ENCODE measurements around the gene CLEC2D.
"Not testable (repeated sequence)": the region's sequence is repeated elsewhere in the genome, so short reads cannot be mapped to it uniquely, and the experiment has no call there.

Gene CLEC2D

DNA sequence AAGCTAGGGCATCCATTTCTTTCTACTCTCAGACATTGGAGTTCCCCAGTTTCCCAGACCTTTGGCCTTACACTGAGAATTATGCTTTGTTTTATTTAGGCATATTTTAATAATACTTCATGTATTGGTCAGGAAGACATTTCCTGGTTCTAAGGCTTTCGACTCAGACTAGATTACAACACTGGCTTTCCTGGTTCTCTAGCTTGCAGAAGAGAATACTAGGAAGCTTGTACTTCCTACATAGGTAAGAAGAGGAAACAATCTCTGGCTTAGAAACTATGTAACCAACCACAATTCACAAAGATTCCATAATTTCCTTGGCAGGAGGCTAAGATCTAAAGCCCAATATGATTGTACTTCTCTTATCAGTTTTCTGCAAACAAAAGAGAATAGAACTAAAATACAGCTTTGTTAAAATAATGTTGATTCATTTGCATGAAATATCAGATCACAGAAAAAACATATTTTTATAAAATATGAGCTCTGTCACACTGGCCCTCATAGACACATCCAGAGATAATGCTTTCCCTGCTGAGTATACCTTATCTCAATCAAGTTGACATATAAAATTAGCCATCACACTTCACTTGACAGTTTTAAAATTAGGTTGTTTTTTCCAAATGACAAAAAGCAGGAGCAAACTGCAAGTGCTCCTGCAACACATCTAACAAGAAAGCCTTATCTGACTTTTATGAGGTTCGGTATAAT is 30.5 kb downstream of the CLEC2D start:
- DNase-seq (ENCODE audit: low spot score) = no peak

DNA sequence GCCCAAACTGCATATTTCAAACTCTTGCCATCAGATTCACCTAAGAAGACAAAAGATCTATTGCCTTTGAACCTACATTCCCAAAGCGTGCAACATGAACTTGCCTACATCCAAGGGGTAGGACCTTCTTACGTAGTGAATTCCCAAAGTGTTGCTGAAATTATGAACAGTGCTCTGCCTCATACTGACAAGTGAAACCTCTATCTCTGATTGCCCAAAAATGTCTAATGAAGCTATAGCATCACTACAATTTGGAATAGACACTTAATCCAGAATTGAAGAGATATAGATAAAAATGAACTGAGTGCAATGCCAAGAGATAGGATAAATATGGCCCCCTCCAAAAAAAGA is 31.1 kb downstream of the CLEC2D start:
- no peak for DNase-seq (ENCODE audit: low spot score)

DNA sequence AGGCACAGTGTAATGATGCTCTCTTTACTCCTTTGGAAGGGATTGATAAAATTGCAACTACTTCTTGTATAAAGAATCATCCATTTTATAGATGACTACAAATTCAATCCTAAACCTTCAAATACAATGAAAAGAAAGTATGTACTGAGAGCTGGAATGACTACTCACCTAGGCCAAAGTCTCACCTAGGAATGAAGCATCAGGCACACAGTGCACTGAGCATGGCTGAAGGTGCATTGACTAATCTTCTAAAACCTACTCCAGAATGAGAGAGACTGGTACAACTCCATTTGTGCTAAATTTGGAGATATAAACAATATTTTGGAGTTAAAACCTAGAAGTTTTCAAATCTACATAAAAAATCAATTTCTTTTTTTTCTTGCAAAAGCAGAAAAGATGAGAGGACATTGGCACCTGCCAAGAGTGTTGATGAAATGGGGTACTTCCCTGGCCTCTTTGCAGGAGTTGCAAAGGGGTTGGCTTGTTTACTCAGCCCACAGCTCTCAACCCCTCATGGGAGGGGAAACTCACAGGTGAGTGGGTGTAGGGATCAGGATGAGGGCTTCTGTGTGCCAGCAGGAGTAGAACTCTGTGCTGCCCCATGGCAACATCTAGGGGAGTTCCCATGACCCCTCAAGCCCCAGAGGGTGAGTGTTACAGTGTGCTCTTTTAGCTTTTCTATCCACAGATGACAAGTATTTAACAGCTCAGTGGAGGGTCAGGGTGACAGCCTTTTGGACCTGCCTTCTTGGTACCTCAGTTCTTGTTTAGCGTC is 32.1 kb downstream of the CLEC2D start:
- DNase-seq (ENCODE audit: low spot score) = peak; percentile 20

DNA sequence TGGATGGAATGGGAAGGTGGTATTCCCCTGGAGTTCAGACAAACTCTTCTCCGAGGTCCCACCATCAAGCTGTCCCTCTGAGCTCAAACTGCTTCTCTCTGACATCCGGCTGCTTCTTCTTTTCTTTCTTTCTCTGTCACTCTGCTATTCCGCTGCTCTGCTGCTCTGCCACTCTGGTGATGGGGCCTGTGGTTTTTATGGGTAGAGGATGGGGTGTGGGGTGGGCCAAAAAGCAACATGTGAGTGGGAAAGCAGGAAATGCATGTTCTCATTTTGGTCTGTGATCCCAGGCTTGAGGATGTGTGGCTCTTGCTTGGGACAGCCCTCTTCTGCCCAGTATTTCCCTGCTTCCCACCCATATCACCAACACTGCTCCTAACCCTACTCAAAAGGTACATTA is 32.7 kb downstream of the CLEC2D start:
- peak; percentile 69 for DNase-seq (ENCODE audit: low spot score)

DNA sequence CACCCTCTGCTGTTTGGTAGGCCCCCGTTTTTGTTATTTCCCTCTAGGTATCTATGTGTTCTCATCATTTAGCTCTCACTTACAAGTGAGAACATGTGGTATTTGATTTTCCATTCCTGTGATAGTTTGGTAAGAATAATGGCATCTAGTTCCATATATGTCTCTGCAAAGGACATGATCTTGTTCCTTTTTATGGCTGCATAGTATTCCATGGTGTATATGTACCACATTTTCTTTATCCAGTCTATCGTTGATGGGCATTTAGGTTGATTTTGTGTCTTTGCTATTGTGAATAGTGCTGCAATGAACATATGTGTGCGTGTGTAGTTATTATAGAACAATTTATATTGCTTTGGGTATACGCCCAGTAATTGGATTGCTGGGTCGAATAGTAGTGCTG is 35.0 kb downstream of the CLEC2D start:
- not testable (repeated sequence) for DNase-seq (ENCODE audit: low spot score)

DNA sequence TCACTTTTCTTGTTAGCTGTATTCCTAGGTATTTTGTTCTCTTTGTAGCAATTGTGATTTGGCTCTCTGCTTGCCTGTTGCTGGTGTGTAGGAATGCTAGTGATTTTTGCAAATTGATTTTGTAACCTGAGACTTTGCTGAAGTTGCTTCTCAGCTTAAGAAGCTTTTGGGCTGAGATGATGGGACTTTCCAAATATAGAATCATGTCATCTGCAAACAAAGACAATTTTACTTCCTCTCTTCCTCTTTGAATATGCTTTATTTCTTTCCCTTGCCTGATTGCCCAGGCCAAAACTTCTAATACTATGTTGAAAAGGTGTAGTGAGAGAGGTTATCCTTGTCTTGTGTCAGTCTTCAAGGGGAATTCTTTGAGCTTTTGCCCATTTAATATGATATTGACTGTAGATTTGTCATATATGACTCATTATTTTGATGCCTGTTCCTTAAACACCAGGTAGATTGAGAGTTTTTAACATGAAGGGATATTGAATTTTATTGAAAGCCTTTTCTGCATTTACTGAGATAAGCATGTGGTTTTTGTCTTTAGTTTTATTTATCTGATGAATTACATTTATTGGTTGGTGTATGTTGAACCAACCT is 36.7 kb downstream of the CLEC2D start:
- no peak for DNase-seq (ENCODE audit: low spot score)

DNA sequence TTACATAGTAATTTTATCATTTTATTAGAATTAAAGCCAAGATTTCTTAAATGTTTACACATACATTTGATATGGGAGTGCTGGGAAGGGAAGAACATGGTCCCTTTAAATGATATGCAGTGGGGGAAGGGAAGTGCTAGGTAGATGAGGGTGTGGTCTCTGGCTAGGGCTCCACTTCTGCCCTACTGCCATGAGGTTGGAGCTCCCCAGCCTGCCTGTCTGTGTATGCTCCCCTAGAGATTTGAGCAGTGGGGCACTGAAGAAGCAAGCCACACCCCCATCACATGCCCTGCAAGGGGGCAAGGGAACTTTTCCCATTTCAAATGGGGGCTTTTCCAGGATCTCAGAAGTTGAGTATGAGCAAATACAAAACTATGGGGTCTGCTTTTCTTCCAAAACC is 37.8 kb downstream of the CLEC2D start:
- DNase-seq (ENCODE audit: low spot score) = no peak

DNA sequence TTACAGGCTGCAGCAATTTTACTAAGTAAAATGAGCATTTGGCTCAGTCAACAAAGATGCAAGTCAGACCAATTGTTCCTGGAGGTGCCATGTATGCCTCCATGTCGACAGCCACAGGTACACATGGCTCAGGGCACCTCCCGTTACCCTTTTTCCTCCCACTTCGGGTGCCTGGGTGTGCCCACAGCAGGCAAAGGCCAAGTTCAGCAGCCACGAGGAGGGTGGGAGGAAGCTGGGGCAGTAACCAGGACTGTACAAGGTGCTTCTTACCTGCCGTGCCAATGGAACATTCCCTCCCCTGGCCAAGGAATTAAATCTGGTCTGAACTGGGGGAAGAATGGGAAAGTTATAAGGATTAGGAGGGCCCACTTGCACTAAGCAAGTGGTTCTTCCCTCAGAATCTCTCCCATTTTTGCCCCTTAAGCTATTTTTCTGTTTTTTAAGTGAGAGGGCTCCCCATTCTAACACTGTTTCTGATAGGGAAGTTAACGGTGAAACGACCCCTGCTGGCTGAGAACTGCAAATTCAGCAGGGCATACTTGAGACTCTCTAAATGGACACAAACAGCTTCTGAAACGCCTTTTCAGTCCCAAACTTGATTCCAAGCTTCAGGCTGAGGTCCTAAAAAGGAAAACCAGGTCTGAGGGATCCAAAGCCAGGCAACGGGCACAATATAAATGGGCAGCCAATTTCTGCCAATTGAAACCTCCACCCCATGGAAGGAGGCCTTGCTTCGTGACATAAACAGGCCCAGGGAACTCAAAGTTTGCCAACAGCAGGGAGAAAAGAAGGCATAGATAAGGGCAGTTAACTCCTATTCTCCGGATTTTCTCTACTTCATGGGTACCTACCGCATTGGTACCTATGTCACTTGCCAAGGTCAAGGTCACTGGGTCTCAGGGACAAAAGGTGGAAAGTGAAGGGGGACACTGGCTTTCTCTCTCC is 38.6 kb downstream of the CLEC2D start:
- DNase-seq (ENCODE audit: low spot score) = peak; percentile 75

DNA sequence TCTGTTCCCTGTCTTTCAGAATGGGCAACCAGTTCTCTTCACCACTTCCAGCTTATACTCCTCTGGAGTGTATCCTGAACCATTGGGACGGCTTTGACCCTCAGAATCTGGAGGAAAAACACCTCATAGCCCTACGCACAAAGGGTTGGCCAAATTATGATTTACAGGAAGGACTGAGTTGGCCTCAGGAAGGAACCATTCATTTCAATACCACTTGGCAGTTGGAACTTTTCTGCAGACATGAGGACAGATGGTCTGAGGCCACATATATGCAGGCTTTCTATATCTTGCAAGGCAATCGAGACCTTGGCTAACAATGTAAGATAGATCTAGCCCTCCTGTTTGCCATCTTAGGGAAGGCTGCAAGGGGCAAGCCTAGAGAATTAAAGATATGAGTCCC is 39.3 kb downstream of the CLEC2D start:
- DNase-seq (ENCODE audit: low spot score) = no peak

DNA sequence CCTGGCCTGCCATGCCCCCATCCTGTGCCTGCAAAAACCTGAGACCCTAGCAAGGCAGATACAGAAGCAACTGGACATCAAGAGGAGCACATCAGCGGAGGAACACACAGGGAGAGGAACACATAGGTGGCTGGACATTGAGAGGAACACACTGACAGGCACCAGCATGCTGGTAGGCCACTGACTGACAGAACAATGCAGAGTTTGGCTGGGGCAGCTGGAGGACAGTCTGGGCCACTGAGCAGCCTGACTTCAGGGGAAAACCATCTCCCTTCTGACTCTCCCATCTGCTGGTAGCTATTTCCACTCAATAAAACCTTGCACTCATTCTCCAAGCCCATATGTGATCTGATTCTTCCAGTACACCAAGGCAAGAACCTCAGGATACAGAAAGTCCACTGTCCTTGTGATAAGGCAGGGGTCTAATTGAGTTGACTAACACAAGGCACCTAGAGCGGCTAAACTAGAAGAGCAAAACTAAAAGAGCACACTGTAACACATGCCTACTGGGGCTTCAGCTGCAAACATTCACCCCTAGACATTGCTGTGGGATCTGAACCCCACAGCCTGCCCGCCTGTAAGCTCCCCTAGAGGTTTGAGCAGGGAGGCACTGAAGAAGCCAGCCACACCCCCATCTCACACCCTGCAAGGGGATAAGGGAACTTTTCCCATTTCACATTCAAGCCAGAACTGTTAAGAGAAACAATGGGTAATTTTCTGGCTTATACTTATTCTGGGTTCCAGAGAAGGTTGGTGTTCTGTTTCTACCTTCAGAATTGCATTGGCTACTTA is 41.3 kb downstream of the CLEC2D start:
- no peak for DNase-seq (ENCODE audit: low spot score)

DNA sequence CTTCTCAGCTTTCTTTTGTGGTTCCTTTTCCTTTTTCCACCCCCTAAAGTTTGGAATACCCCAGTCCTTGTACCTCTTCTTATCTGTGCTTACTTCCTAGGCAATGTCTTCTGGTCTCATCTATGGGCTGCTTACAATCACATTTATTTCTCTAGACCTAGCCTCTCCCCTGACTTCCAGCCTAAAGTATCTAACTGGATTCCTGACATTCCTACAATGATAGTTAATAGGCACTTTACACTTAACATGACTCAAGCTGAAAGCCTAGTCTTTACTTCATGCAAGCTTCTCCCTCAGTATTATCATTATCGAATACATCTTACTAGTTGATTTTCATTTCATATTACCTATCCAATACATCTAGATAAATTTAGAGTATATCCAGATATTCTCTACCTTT is 42.2 kb downstream of the CLEC2D start:
- no peak for DNase-seq (ENCODE audit: low spot score)

DNA sequence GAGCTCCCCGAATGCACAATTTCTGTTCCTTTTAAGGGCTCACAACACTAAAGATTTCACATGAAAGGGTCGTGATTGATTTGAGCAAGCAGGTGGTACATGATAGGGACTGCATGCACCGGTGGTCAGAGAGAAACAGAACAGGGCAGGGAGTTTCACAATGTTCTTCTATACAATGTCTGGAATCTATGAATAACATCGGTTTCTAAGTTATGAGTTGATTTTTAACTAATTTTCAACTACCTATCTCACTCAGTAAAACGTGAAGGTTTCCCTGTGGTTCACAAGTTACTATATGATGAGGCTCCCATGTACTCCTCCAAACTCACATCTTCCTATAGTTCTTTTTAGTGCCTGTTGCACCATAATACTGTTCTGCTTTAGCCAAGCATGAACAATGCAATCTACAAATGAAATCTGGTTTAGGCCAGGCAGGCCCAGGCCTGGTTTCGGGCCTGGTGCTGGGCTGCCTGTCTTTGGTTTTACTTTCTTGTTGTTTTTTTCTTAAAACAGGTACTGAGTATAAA is 43.6 kb downstream of the CLEC2D start:
- DNase-seq (ENCODE audit: low spot score) = not testable (repeated sequence)

DNA sequence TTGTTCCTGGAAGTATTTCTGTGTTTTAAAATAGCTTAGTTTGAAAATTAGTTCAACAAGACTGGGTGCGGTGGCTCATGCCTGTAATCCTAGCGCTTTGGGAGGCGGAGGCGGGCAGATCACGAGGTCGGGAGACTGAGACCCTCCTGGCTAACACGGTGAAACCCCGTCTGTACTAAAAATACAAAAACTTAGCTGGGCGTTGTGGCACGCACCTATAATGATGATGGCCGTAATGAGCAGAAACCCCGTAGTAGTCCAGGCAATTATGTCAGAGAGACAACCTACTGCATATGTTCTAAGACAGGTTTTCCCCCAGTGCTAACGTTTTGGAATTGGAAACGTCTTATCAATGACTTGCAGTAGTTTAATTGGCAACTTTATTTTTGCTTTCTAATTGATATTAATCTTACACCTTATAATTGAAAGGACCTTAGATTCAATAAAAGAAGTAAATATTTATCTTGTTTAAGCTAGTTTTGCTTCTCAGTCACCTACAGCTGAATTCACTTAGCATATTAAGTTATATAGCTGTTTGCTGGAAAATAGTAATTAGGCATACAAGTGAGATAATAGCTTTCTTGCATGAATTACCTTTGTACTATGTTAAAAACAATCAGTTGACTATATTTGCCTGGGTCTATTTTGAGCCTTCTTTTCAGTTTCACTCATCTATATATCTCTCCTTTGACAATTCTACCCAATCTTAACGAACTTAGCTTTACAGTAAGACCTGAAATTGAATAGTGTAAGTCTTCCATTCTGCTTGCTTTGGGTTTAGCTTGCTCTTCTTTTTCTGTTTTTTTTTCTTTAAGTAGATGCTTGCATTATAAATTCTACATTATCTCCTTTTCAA is 47.8 kb downstream of the CLEC2D start:
- no peak for DNase-seq (ENCODE audit: low spot score)

DNA sequence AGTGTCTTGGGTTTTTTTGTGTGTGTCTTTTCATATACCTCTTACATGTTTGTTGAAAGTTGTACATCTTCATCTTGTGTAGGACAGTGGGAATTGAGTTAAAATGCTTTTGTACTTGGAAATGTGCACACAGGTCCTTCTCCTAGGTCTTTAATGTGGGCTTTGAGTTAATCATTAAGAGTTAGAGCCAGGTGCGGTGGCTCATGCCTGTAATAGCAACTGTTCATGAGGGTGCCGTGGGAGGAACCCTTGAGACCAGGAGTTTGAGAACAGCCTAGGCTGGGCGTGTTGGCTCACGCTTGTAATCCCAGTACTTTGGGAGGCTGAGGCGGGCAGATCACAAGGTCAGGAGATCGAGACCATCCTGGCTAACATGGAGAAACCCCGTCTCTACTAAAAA is 49.5 kb downstream of the CLEC2D start:
- DNase-seq (ENCODE audit: low spot score) = no peak

DNA sequence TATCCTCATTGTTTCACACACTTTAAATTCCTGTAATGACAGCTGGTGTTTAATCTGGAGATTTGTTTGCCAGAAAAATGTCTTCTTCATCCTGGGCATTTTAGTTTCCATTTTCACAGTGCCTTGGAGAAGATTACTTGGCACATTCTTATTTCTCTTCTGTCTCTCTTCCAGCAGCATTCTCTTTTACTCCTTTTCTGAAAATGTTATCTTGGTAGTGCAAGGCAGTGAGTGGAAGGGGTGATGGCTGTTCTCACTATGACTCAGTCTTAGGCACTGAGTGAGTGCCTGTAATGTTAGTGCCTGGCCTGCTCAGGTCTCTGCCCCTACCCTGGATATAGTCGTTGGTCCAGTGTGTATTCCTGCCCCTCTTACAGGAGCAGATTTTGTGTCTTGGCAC is 50.3 kb downstream of the CLEC2D start:
- DNase-seq (ENCODE audit: low spot score) = no peak

DNA sequence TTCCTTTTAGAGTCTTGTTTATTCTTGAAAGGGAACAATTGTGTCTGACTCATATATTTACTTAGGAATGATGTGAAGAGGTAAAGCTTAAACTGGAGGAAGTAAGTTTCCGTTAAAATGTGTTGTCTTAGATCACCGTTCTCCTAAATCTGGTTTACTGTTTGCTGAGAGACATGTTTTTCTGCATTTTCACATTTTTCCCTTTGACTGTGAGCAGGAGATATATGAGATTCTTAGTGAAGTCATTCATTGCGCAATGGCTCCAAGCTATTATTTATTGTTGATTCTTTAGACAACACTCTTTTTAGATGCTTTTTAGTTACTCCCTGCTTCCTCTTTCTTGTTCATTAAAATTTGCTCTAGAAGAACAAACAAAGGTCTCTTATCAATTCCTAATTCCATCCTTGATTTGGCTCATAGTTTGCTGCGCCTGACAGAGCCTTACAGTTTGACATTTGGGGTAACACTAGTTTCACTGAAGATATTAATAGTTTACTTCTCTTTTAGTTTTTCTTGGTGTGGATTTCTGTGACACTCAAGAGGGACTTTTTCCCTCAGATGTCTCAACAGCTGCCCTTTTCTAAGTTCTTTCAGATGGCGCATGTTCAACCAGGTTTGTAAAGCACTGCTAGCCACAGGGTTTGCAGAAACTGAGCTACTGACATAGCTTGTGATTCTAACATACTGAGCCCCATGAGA is 52.0 kb downstream of the CLEC2D start:
- DNase-seq (ENCODE audit: low spot score) = no peak

DNA sequence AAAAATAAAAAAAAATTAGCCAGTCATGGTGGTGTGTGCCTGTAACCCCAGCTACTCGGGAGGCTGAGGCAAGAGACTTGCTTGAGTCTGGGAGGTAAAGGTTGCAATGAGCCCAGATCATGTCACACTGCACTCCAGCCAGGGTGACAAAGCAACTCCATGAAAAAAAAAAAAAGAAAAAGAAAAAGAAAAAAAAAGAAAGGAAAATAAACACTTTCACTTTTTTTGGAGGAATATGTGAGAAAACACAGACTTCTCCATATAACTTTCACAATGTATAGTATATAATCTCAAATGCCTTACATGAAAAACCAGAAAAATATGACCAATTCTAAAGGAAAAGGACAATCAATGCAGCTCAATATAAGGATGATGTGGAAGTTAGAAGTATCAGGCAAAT is 54.5 kb downstream of the CLEC2D start:
- no peak for DNase-seq (ENCODE audit: low spot score)

DNA sequence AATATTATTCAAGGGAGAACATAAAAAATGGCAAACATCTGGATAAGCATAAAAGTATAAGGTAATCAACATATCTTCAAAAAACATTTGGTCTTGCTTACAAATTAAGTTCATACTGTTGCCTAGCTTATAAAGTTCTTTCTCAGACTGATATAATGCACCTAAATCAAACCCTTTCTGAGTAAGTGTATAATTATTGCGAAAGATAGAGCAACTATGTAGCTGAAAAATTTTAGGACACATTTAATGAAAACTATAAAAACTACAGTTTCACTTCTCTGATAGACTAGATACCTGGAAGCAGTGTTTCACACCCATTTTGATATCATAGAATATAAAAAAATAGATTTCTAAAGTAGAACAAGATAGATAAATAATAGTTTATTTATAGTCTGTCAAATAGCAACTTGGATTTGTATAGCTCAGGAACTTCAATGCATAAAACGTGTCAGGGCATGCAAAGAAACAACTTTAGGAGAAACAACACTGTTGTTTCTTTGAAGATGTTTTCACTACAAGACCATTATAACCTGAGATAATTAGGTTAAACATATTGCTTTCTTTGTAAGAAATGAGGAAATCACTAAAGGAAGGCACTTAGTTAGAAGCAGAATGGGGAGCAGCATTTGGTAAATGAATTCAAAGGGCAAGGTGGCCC is 55.8 kb downstream of the CLEC2D start:
- no peak for DNase-seq (ENCODE audit: low spot score)

DNA sequence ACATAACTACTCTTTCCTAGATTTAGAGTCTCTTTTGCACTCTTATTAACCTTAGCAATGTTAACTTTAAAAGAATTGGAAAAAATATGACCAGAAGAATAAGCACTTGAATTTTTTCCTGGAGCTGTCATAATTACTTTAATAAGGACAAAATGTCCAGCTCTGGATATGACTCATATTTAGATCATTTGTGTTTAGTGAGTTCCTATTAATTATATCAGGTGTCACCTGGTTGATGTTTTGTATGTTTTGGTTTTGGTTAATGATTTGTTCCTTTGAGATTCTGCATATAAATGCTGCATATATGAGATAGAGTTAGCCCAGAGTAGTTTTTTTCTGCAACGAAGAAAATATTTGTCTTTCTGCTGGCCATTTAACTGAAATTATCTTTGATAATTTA is 58.3 kb downstream of the CLEC2D start:
- no peak for DNase-seq (ENCODE audit: low spot score)

Data from CD4-positive, alpha-beta T cell treated with Interleukin-6 at 100 ng/mL for 8 hours (primary cell).